Fibroblast of lung (primary cell): ENCODE data around the gene HIRA. TPM values are rescaled to one million over a fixed set of nuclear protein-coding genes. Genes with fewer than 3 reads are reported as not detected.
A peak's percentile ranks its signal among the peaks of the same experiment; 100 is the strongest.

Source experiments
- DNase-seq, 2 donors: peaks; one replicate each; pipeline versions ENCODE4 v3.0.0 to v3.0.0-alpha.2; 2010; ENCODE audit warnings: low read depth in 2 of 2
- H2AFZ ChIP-seq: 2 replicates; pipeline ENCODE4 v1.5.1; 2012; ENCODE audit warnings: low read length, control low read depth, inconsistent platforms
- H3K27ac ChIP-seq: 2 replicates; pipeline ENCODE4 v1.5.1; 2011; ENCODE audit warnings: low read length, control low read depth; ENCODE audit not compliant: insufficient read depth
- H3K27me3 ChIP-seq: 2 replicates; pipeline ENCODE4 v1.5.1; 2011; ENCODE audit warnings: mild to moderate bottlenecking, low read length; ENCODE audit not compliant: control insufficient read depth, insufficient read depth
- H3K36me3 ChIP-seq: 2 replicates; pipeline ENCODE4 v1.5.1; 2011; ENCODE audit warnings: low read length; ENCODE audit not compliant: control insufficient read depth, insufficient read depth
- H3K4me1 ChIP-seq: 2 replicates; pipeline ENCODE4 v1.5.1; 2011; ENCODE audit warnings: low read length; ENCODE audit not compliant: control insufficient read depth, insufficient read depth; ENCODE audit errors: extremely low read depth
- H3K4me2 ChIP-seq: 2 replicates; pipeline ENCODE4 v1.5.1; 2011; ENCODE audit warnings: low read length, control low read depth; ENCODE audit not compliant: insufficient read depth; ENCODE audit errors: extremely low read depth
- H3K4me3 ChIP-seq, 4 experiments: fragments of 200-600 bp in 1 of 4; sonication (generic) in 1 of 4; replicated peaks in 1 of 4; 2 replicates each; pipeline ENCODE4 v1.5.1; 2011 to 2016; ENCODE audit warnings: low read length in 4 of 4, low read depth in 3 of 4, mild to moderate bottlenecking in 3 of 4, control low read depth in 2 of 4, inconsistent platforms in 1 of 4, mixed read lengths in 1 of 4; ENCODE audit not compliant: insufficient read depth in 1 of 4; ENCODE audit errors: control extremely low read depth in 1 of 4
- H3K79me2 ChIP-seq: 2 replicates; pipeline ENCODE4 v1.5.1; 2012; ENCODE audit warnings: mild to moderate bottlenecking, low read length, inconsistent platforms; ENCODE audit not compliant: control insufficient read depth, insufficient read depth
- H3K9ac ChIP-seq: 2 replicates; pipeline ENCODE4 v1.5.1; 2011; ENCODE audit warnings: mild to moderate bottlenecking, low read length, control low read depth; ENCODE audit not compliant: insufficient read depth
- H3K9me3 ChIP-seq: 2 replicates; pipeline ENCODE4 v1.5.1; 2012; ENCODE audit warnings: low read depth, low read length; ENCODE audit not compliant: control insufficient read depth, insufficient read depth
- H4K20me1 ChIP-seq: 2 replicates; pipeline ENCODE4 v1.5.1; 2011; ENCODE audit warnings: low read length; ENCODE audit not compliant: control insufficient read depth, insufficient read depth; ENCODE audit errors: extremely low read depth
- EZH2 ChIP-seq: IDR thresholded peaks from 2 replicates; pipeline ENCODE4 v1.5.1; 2012; ENCODE audit warnings: low read length, control low read depth, mild to moderate bottlenecking; ENCODE audit errors: missing control alignments
- polyA plus RNA-seq, 2 donors: library from polyadenylated mRNA; depleted of rRNA in 1 of 2; stranded (reverse) in 1 of 2; unstranded in 1 of 2; fragments of >200 nt; gene quantifications; 2 replicates each; pipeline ENCODE4 v1.2.1, GENCODE V29; 2011 to 2012; ENCODE audit warnings: missing spikeins in 1 of 2
- total RNA-seq: library from RNA; depleted of rRNA; stranded (reverse); fragments of >200 nt; gene quantifications from 2 replicates; pipeline ENCODE4 v1.2.1, GENCODE V29; 2014
- TF ChIP-seq, protein P1 (sequence below), 2 donors: IDR thresholded peaks in 1 of 2; conservative IDR thresholded peaks in 1 of 2; 1 replicate in 1 of 2; 2 replicates in 1 of 2; pipeline ENCODE4 v1.5.1; 2011 to 2012; ENCODE audit warnings: low read length in 2 of 2, control low read depth in 1 of 2, inconsistent platforms in 1 of 2, low read depth in 1 of 2, mild to moderate bottlenecking in 1 of 2

HIRA gene
- total and polyA plus RNA-seq, 2 donors (not counting 1 experiment from before 2014, with no cell fraction given), result 19.2 to 20.5 TPM

DNA sequence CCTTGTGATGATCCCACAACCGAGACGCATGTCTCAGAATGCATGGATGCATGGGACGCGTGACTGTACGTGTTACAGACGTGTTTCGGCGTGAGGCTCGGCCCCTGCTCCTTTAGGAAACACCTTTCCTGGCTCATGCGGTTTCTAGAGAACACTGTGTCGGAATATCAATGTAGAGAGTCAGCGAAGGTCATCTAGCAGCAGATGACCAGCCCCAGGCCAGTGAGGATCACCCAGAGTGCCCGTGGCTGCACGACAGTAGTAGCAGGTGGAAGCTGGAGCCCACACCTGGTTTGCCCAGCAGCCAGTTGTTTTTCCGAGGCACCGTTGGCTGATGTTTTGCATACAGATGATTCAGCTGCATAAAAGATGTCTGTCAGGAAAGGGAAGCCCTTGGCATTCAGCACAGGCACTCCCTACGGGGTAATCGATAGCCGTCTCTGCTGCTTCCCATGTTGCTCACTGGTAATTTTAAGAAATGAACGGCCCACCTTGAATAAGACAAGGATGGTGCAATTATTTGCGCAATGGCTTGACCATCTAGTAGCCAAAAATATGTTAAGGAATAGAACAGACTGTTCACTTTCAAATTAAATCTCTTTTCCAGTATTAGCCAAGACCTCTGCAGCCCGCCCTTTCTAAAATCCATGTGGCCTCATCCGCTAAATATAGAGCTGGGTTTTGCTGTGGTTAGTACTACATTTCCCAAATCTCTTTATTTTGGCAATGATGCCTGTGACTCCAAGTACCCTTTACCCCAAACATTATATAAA, 138.9 kb downstream of the HIRA start:
- H3K4me3 ChIP-seq, result peak overlapping the region; percentile 70 to 80 (median 78)
- H3K9me3 ChIP-seq, result no peaks in the 10 kb centered on the region
- peak overlapping the region; percentile 100 for H2AFZ ChIP-seq
- no peaks in the 10 kb centered on the region for H3K36me3 ChIP-seq
- H3K27ac ChIP-seq, result no peak overlapping the region
- peak in 1 of 2 donors; percentile 68 for DNase-seq
- TF ChIP-seq, protein P1, sequence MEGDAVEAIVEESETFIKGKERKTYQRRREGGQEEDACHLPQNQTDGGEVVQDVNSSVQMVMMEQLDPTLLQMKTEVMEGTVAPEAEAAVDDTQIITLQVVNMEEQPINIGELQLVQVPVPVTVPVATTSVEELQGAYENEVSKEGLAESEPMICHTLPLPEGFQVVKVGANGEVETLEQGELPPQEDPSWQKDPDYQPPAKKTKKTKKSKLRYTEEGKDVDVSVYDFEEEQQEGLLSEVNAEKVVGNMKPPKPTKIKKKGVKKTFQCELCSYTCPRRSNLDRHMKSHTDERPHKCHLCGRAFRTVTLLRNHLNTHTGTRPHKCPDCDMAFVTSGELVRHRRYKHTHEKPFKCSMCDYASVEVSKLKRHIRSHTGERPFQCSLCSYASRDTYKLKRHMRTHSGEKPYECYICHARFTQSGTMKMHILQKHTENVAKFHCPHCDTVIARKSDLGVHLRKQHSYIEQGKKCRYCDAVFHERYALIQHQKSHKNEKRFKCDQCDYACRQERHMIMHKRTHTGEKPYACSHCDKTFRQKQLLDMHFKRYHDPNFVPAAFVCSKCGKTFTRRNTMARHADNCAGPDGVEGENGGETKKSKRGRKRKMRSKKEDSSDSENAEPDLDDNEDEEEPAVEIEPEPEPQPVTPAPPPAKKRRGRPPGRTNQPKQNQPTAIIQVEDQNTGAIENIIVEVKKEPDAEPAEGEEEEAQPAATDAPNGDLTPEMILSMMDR (conservative IDR thresholded peaks at IDR 0.05 in 1 of 2, IDR thresholded peaks at IDR 0.05 in 1 of 2; ENCODE audit: low read depth in 1 of 2, low read length in 2 of 2), result no peak
- no peak for TF ChIP-seq EZH2
- H3K4me2 ChIP-seq, result peak overlapping the region; percentile 99
- no peaks in the 10 kb centered on the region for H4K20me1 ChIP-seq
- no peaks in the 10 kb centered on the region for H3K79me2 ChIP-seq
- H3K4me1 ChIP-seq, result peaks cover 13% of the 10 kb centered on the region
- no peaks in the 10 kb centered on the region for H3K27me3 ChIP-seq
- no peak overlapping the region for H3K9ac ChIP-seq

DNA sequence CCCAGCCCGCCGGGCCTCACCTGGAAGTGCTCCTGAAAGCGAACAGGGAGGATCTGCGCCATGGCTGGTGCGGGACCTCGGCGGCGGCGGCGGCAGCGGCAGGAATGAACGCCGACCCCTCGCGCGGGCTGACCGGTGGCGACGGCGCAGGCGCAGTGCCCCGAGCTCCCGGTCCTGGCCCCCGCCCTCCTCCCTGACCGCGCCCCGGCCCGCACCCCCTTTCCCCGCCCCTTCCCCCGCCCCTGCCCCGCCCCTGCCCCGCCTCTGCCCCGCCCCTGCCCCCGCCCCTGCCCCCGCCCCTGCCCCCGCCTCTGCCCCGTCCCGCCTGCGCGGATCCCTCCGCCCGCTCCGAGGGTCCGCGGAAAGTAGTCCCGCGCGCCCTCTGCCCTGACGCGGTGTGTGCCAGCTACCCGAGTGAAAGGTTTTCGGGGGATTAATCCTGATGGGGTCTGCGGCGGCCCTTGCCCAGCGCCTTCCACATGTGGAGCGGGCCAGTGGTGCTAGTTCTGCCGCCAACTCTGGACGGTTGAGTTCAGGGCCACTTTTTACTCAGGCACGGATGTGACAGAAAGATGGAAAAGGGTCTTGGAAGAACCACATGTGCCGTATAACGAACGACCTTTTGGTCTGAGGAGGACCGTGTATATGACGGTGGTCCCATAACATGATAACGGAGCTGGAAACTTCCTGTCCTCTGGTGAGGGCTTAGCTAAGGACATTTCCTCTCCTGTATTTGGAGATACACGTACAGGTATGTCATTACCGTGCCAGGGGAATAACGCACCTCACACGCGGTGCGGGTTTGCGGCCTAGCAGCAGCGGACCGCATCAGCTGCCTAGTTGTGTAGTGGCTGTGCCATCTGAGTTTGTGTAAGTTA, 139.7 kb downstream of the HIRA start, which contains the start of gene CLTCL1:
Gene CLTCL1 (minus strand): TSS at position 140 of the 878 bp plus-strand sequence. CDS start 78 bp downstream, at position 62.
- H3K27ac ChIP-seq, result peak within 1 kb of the TSS; percentile 46
- H3K4me2 ChIP-seq, result peak within 1 kb of the TSS; percentile 99
- H3K9me3 ChIP-seq, result no peaks in the 10 kb centered on the region
- peaks cover 18% of the 10 kb centered on the region for H3K4me1 ChIP-seq
- peak within 1 kb of the TSS; percentile 65 for H3K9ac ChIP-seq
- H3K27me3 ChIP-seq, result no peaks in the 10 kb centered on the region
- peak; percentile 64 to 73 for DNase-seq
- peak within 1 kb of the TSS; percentile 70 to 80 (median 78) for H3K4me3 ChIP-seq
- H3K79me2 ChIP-seq, result no peaks in the 10 kb centered on the region
- H2AFZ ChIP-seq, result peak within 1 kb of the TSS; percentile 100
- TF ChIP-seq, protein P1 (conservative IDR thresholded peaks at IDR 0.05 in 1 of 2, IDR thresholded peaks at IDR 0.05 in 1 of 2; ENCODE audit: low read depth in 1 of 2, low read length in 2 of 2), result no peak
- no peak for TF ChIP-seq EZH2
- H3K36me3 ChIP-seq, result no peaks in the 10 kb centered on the region
- H4K20me1 ChIP-seq, result no peaks in the 10 kb centered on the region

DNA sequence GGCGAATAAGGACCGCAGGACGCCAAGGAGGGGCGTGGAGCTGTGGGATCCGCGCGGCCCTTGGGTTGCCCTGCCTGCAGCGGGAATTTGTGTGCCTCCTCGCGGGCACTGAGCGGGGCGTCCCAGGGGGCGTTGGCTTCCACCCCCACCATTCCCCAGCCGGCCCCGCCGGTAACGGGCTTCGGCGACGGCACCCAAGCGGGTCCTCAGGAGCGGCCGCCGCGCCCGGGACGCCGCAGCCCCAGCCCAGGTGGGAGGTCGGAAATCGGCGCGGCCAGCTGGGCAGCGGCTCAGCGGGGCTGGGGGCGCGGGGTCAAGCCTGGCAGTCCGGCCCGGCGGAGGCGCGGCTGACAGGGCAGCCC, 140.3 kb downstream of the HIRA start:
- H3K4me1 ChIP-seq, result peaks cover 18% of the 10 kb centered on the region
- H4K20me1 ChIP-seq, result no peaks in the 10 kb centered on the region
- peak overlapping the region; percentile 46 for H3K27ac ChIP-seq
- TF ChIP-seq EZH2, result no peak
- TF ChIP-seq, protein P1 (conservative IDR thresholded peaks at IDR 0.05 in 1 of 2, IDR thresholded peaks at IDR 0.05 in 1 of 2; ENCODE audit: low read depth in 1 of 2, low read length in 2 of 2), result no peak
- H3K4me2 ChIP-seq, result peak overlapping the region; percentile 97
- peak overlapping the region; percentile 65 to 72 (median 70) for H3K4me3 ChIP-seq
- no peak for DNase-seq
- H2AFZ ChIP-seq, result peak overlapping the region; percentile 63
- H3K9me3 ChIP-seq, result no peaks in the 10 kb centered on the region
- no peaks in the 10 kb centered on the region for H3K79me2 ChIP-seq
- no peaks in the 10 kb centered on the region for H3K27me3 ChIP-seq
- no peaks in the 10 kb centered on the region for H3K36me3 ChIP-seq
- H3K9ac ChIP-seq, result peak overlapping the region; percentile 65
